OCI-LY7 (cell line): ENCODE measurements around the gene SLC4A9. TPM values are rescaled to one million over a fixed set of nuclear protein-coding genes. Genes with fewer than 3 reads are reported as not detected.

Experiments
- BruUV-seq: library from RNA; stranded (reverse); fragments of 400-500 nt; replicated peaks from 2 replicates; lab custom pipeline; 2021; lab: Mats Ljungman, UMichigan
- CTCF ChIA-PET: fragments of 300-600 bp; sonication (Branson Sonifier 250); formaldehyde crosslinking; loops from one replicate; lab custom pipeline; 2022; ENCODE audit warnings: antibody characterized with exemption; ENCODE audit not compliant: unreplicated experiment; lab: Charles Lee
- POLR2A ChIA-PET: fragments of 300-600 bp; sonication (Branson Sonifier 250); formaldehyde crosslinking; loops from one replicate; lab custom pipeline; 2022; ENCODE audit warnings: antibody characterized with exemption; lab: Charles Lee
- DNase-seq: peaks from one replicate; pipeline ENCODE4 v3.0.0-alpha.2; 2015; ENCODE audit warnings: low spot score
- H2AFZ ChIP-seq: fragments of 200-600 bp; sonication (generic), shearing (Covaris generic); 2 replicates; pipeline ENCODE4 v1.6.1; 2014; ENCODE audit warnings: mild to moderate bottlenecking, antibody characterized with exemption, low read length, moderate library complexity
- H3K27ac ChIP-seq: fragments of 200-600 bp; sonication (generic); 2 replicates; pipeline ENCODE4 v1.5.1; 2014; ENCODE audit warnings: mixed run types, low read depth, mild to moderate bottlenecking, moderate library complexity, low read length, inconsistent platforms; ENCODE audit not compliant: poor library complexity, severe bottlenecking
- H3K36me3 ChIP-seq: fragments of 200-600 bp; sonication (generic); 2 replicates; pipeline ENCODE4 v1.6.1; 2014; ENCODE audit warnings: mild to moderate bottlenecking, antibody characterized with exemption, low read length, moderate library complexity, mixed read lengths; ENCODE audit not compliant: insufficient read depth
- H3K4me1 ChIP-seq: fragments of 200-600 bp; sonication (generic); 2 replicates; pipeline ENCODE4 v1.5.1; 2014; ENCODE audit warnings: mild to moderate bottlenecking, low read length; ENCODE audit not compliant: insufficient read depth, poor library complexity, severe bottlenecking
- H3K4me2 ChIP-seq: fragments of 200-600 bp; sonication (generic); 2 replicates; pipeline ENCODE4 v1.6.1; 2014; ENCODE audit warnings: mild to moderate bottlenecking, low read length
- H3K4me3 ChIP-seq: fragments of 200-600 bp; sonication (generic); 2 replicates; pipeline ENCODE4 v1.5.1; 2014; ENCODE audit warnings: mild to moderate bottlenecking, low read depth, low read length; ENCODE audit not compliant: poor library complexity, severe bottlenecking
- H3K79me2 ChIP-seq: fragments of 200-600 bp; sonication (generic); 2 replicates; pipeline ENCODE4 v1.6.1; 2016; ENCODE audit warnings: low read depth, mild to moderate bottlenecking, low read length, moderate library complexity, mixed read lengths; ENCODE audit not compliant: insufficient read depth
- H3K9me2 ChIP-seq: fragments of 200-600 bp; sonication (generic); 2 replicates; pipeline ENCODE4 v1.6.1; 2016; ENCODE audit warnings: mild to moderate bottlenecking, low read length, mixed read lengths; ENCODE audit not compliant: insufficient read depth
- H3K9me3 ChIP-seq: fragments of 200-600 bp; sonication (generic); 2 replicates; pipeline ENCODE4 v1.6.1; 2014; ENCODE audit warnings: mild to moderate bottlenecking, mixed run types, low read length, mixed read lengths
- H4K20me1 ChIP-seq: fragments of 200-600 bp; sonication (generic); 2 replicates; pipeline ENCODE4 v1.6.1; 2014; ENCODE audit warnings: mild to moderate bottlenecking, antibody characterized with exemption, low read length, moderate library complexity, mixed read lengths; ENCODE audit not compliant: insufficient read depth
- CTCF ChIP-seq: fragments of 200-600 bp; sonication (generic); conservative IDR thresholded peaks from 2 replicates; pipeline ENCODE4 v1.5.1; 2014; ENCODE audit warnings: mild to moderate bottlenecking, antibody characterized with exemption, low read length, moderate library complexity, mixed read lengths
- EZH2phosphoT487 ChIP-seq: fragments of 200-600 bp; sonication (generic); IDR thresholded peaks from 2 replicates; pipeline ENCODE4 v1.6.1; 2018; ENCODE audit warnings: low read depth, borderline replicate concordance, mild to moderate bottlenecking, mixed run types, antibody characterized with exemption, low read length, moderate library complexity, mixed read lengths
- intact Hi-C: fragments of 100-400 bp; cut with micrococcal nuclease; formaldehyde crosslinking; loops from one replicate; pipeline ENCODE4 v1.10.0; 2022; ENCODE audit not compliant: unreplicated experiment
- total RNA-seq, 2 experiments: library from RNA; depleted of rRNA in 1 of 2; stranded (reverse); fragments of >200 nt in 1 of 2; shearing (Covaris generic) in 1 of 2; gene quantifications; 2 replicates each; pipeline ENCODE4 v1.2.3, GENCODE V29; 2014 to 2022

The SLC4A9 gene
- total RNA-seq, 2 experiments from 2014 or later = 0.22 to 2.6 TPM

- H3K9me2 ChIP-seq = no peaks in the 10 kb centered on the region
- intact Hi-C loops = loop anchor here (10.0 kb wide), 1 partner anchor 187 kb away; the partner anchor contains the start of gene SRA1
- H3K9me3 ChIP-seq = no peaks in the 10 kb centered on the region
- ChIA-PET CTCF (no interaction called here), POLR2A (no interaction called here)
- H4K20me1 ChIP-seq = no peaks in the 10 kb centered on the region
- no peaks in the 10 kb centered on the region for H3K36me3 ChIP-seq
- no peak for DNase-seq
- TF ChIP-seq EZH2phosphoT487 (no peak), CTCF (no peak)
- BruUV-seq = no TSS peak
- no peaks in the 10 kb centered on the region for H3K79me2 ChIP-seq
- no peak overlapping the region for H3K4me3 ChIP-seq
- H3K4me2 ChIP-seq = no peak overlapping the region
- H3K4me1 ChIP-seq = peaks cover 3% of the 10 kb centered on the region
- no peak overlapping the region for H3K27ac ChIP-seq
- no peak overlapping the region for H2AFZ ChIP-seq
Measured at GRCh38 chr5:140367256-140368013, 7.4 kb downstream of the SLC4A9 start.

GRCh38 chr5:140371356-140372151 lies 11.6 kb downstream of the SLC4A9 start:
- H3K4me1 ChIP-seq = no peaks in the 10 kb centered on the region

More at GRCh38 chr5:140371356-140372151, 11.6 kb downstream of the SLC4A9 start:
- no peak for DNase-seq
- ChIA-PET POLR2A (interaction anchor here (0.7 kb wide), 1 partner anchor 140 kb away, joined by 3 read pairs; no protein-coding TSS in a partner anchor), CTCF (interaction anchor here (1.5 kb wide), 1 partner anchor 21 kb away, joined by 3 read pairs; no protein-coding TSS in a partner anchor)
- TF ChIP-seq CTCF (no peak), EZH2phosphoT487 (no peak)
- Histone ChIP-seq H3K4me2 (no peak overlapping the region), H3K36me3 (no peaks in the 10 kb centered on the region), H3K4me3 (no peak overlapping the region), H3K9me3 (no peaks in the 10 kb centered on the region), H3K27ac (no peak overlapping the region), H3K79me2 (no peaks in the 10 kb centered on the region), H2AFZ (no peak overlapping the region), H4K20me1 (no peaks in the 10 kb centered on the region), H3K9me2 (no peaks in the 10 kb centered on the region)
- intact Hi-C loops = loop anchor here (5.0 kb wide), 1 partner anchor 266 kb away; the partner anchor contains the start of gene TMCO6
- no TSS peak for BruUV-seq
